ENCODE data around the gene HOXA4. TPM values are rescaled to one million over a fixed set of nuclear protein-coding genes. Genes with fewer than 3 reads are reported as not detected.

Gene HOXA4
- total and polyA plus RNA-seq, 2 of the 8 experiments (the other 6 are each of a cell fraction or from before 2014, with no cell fraction given) = not detected

GRCh38 chr7:27088002-27088922 lies 42.3 kb downstream of the HOXA4 start:
- H2AK5ac ChIP-seq (ENCODE audit: low read depth, low read length) = no peak overlapping the region
- peaks cover 0 to 15% of the 10 kb centered on the region in 2 experiments for H4K20me1 ChIP-seq (replicated peaks in 1 of 2; ENCODE audit: control insufficient read depth in 1 of 2, insufficient read depth in 2 of 2, low read length in 2 of 2)
- 32% methylated on average over 43 of the region's 68 CpGs; no CpG with 5 or more reads in 1 of the 2 experiments for WGBS, 2 experiments (ENCODE audit: extremely low coverage in 1 of 2, insufficient coverage in 1 of 2, insufficient read length in 1 of 2, insufficient replicate concordance in 2 of 2, low coverage in 1 of 2, low lambda C conversion rate in 2 of 2, missing lambda C conversion rate in 1 of 2)
- H3K4ac ChIP-seq (replicated peaks; ENCODE audit: insufficient read length, low read depth, low read length) = no peak overlapping the region
- no peak overlapping the region for H2BK15ac ChIP-seq (ENCODE audit: low read length)
- H3K4me1 ChIP-seq (replicated peaks in 1 of 4; ENCODE audit: control insufficient read depth in 3 of 4, insufficient read depth in 4 of 4, low read length in 3 of 4) = peaks cover 0 to 9% (median 5%) of the 10 kb centered on the region in 4 experiments; a peak in 4 of 7 replicates
- no peaks in the 10 kb centered on the region for H3K79me1 ChIP-seq (ENCODE audit: low read depth, low read length)
- DNase-seq (ENCODE audit: low read depth in 1 of 2, low spot score in 2 of 2) = peak in 1 of 2 experiments; percentile 78
- peak overlapping the region; percentile 66; the same call in 1 of the 2 replicates for H4K8ac ChIP-seq (ENCODE audit: extremely low read depth, insufficient read depth, low read length)
- H2AFZ ChIP-seq (ENCODE audit: low read length) = 0 out of 2 replicates have a peak overlapping the region, but pooled peaks have one; percentile 18
- peaks cover 2% of the 10 kb centered on the region; the same call in 1 of the 2 replicates for H3K23me2 ChIP-seq (ENCODE audit: low read depth, low read length)
- H3K79me2 ChIP-seq (ENCODE audit: control insufficient read depth in 1 of 2, insufficient read depth in 2 of 2, low read length in 2 of 2) = no peaks in the 10 kb centered on the region
- H3K27me3 ChIP-seq (replicated peaks in 1 of 4; ENCODE audit: control insufficient read depth in 3 of 4, extremely low read depth in 1 of 4, insufficient read depth in 3 of 4, low read length in 3 of 4) = peaks cover 57 to 70% (median 65%) of the 10 kb centered on the region in 4 experiments
- no peak for FAIRE-seq
- H3K18ac ChIP-seq (ENCODE audit: extremely low read depth, low read length) = no peak overlapping the region; the same call in 1 of the 2 replicates
- H2BK12ac ChIP-seq (ENCODE audit: low read depth, low read length) = no peak overlapping the region; the same call in 1 of the 2 replicates
- peaks cover 0 to 2% of the 10 kb centered on the region in 2 experiments; a peak in 1 of 4 replicates for H3K9me3 ChIP-seq (ENCODE audit: insufficient read depth in 2 of 2, low read depth in 1 of 2, low read length in 1 of 2)
- H4K91ac ChIP-seq (replicated peaks; ENCODE audit: insufficient read length, low read length) = no peak overlapping the region
- H3K36me3 ChIP-seq (ENCODE audit: control insufficient read depth in 2 of 4, insufficient read depth in 4 of 4, low read length in 3 of 4) = peaks cover 0 to 5% (median 0%) of the 10 kb centered on the region in 4 experiments; a peak in 2 of 8 replicates
- no peak overlapping the region for H3K56ac ChIP-seq (replicated peaks; ENCODE audit: insufficient read length, low read depth, low read length)
- ChIA-PET POLR2A (ENCODE audit: partially characterized antibody) (no interaction called here), CTCF (ENCODE audit: partially characterized antibody) (interaction anchor here (0.7 to 1.7 kb wide), 4 partner anchors 10 to 73 kb away, joined by 3 to 5 read pairs (median 4); no protein-coding TSS in a partner anchor)
- H4K5ac ChIP-seq (ENCODE audit: insufficient read length, low read depth, low read length) = no peak overlapping the region
- no peak overlapping the region for H3K23ac ChIP-seq (ENCODE audit: insufficient read length)
- peak overlapping the region in 1 of 4 experiments; percentile 10; a peak in 1 of 7 replicates for H3K9ac ChIP-seq (replicated peaks in 1 of 4; ENCODE audit: extremely low read depth in 1 of 4, low read depth in 3 of 4, low read length in 3 of 4)
- H3K4me3 ChIP-seq (ENCODE audit: extremely low read depth in 1 of 4, insufficient read depth in 2 of 4, low read depth in 3 of 4, low read length in 4 of 4) = peak overlapping the region in 1 of 4 experiments; percentile 36; a peak in 3 of 8 replicates
- no peak overlapping the region for H3K27ac ChIP-seq (ENCODE audit: low read depth, low read length)
- H2BK120ac ChIP-seq (replicated peaks; ENCODE audit: low read depth, low read length) = no peak overlapping the region
- H2BK5ac ChIP-seq (ENCODE audit: low read depth, low read length) = no peak overlapping the region
- H3K4me2 ChIP-seq (ENCODE audit: insufficient read depth in 1 of 2, low read depth in 2 of 2, low read length in 2 of 2) = peak overlapping the region; percentile 14 to 50
- no peak overlapping the region for H2BK20ac ChIP-seq (ENCODE audit: low read length)
- H3K14ac ChIP-seq (ENCODE audit: insufficient read length) = no peak overlapping the region
- TF ChIP-seq JUN (IDR thresholded peaks at IDR 0.05; ENCODE audit: low read depth, low read length) (no peak), ATF2 (IDR thresholded peaks at IDR 0.05; ENCODE audit: low read length) (no peak), KDM4A (IDR thresholded peaks at IDR 0.05; ENCODE audit: low read depth, low read length, severe bottlenecking) (peak; percentile 64), TAF1 (IDR thresholded peaks at IDR 0.05; ENCODE audit: low read depth, low read length) (no peak), E2F6 (IDR thresholded peaks at IDR 0.05) (peak; percentile 100), MAX (IDR thresholded peaks at IDR 0.05) (peak; percentile 99), ASH2L (IDR thresholded peaks at IDR 0.05; ENCODE audit: low read length) (peak; percentile 42), SUZ12 (IDR thresholded peaks at IDR 0.05; ENCODE audit: low read length) (peak; percentile 92)
